ENCODE data around the gene NAT10.
"Not testable (repeated sequence)": the region's sequence is repeated elsewhere in the genome, so short reads cannot be mapped to it uniquely, and the experiment has no call there.

NAT10 gene

GRCh38 chr11:34169686-34170085 lies 64.3 kb downstream of the NAT10 start:
- DNase-seq: no peak

DNA sequence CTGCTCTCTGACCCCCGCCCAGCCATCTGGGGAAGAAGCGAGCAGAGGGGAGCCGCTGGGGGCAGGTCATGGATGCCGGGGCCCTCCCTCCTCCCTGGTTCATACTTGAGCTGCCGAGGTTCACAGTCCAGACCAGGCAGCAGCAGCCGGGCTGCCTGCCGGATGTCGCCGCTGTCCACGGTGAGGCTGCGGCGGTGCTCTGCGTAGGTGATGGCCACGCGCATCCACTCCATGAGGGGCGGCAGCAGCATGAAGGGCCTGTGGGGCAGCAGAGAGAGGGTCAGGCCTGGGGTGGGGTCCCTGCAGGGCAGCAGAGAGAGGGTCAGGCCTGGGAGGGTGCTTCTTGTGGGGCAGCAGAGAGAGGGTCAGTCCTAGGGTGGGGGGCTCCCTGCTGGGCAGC lies 67.6 kb downstream of the NAT10 start:
- no peak for DNase-seq

DNA sequence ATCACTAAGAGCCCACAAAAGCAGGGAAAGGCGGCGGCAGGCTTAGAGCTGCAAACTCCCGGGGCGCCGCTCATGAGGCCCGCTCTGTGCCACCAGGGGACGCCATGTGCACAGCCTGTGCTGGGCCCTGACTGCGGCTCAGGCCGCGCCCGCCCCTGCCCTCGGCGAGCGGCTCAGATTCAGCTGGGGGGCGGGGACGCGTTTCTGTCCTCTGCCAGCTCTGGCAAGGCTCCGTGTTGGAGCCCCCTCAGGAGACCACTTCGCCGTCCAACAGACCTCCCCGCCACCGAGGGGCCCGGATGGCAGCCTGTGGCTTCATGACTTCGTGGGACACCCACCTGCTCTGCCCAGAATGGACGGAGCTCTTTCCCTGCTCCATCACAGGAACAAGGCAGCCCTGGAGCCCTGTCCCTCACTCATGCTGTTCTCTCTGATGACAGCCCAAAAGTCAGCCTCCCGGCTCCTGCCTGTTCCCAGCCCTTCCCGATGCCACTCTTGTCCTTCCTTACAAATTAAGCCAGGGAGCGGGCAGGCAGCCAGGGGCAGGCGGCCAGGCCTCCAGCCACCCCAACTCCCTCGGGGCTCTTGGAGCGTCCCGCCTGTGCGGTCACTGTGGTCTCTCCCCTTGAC lies 69.1 kb downstream of the NAT10 start:
- peak in 1 of 2 experiments; percentile 45 for DNase-seq

GRCh38 chr11:34175284-34176019 lies 70.0 kb downstream of the NAT10 start:
- DNase-seq: no peak

DNA sequence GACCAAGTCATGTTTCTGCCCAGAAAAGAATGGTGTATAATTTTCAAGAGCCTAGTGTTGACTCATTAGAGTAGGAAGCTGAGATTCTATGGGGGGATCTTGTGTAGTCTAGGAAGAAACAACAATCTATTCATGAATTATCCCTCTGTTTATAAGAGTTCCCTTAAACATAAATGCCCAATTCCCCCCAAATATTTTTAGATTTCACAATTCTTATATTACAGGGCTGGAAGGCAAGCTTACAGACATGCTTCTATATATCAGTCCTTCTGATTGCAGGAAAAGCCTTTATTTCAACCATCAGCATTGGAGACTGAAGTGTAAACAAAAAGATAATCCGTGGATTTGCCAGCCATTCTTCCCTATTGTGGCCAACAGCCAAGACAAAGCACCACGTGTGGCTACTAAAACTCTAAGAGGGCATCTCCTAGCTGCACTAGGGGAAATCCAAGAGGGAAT lies 71.4 kb downstream of the NAT10 start:
- no peak for DNase-seq

DNA sequence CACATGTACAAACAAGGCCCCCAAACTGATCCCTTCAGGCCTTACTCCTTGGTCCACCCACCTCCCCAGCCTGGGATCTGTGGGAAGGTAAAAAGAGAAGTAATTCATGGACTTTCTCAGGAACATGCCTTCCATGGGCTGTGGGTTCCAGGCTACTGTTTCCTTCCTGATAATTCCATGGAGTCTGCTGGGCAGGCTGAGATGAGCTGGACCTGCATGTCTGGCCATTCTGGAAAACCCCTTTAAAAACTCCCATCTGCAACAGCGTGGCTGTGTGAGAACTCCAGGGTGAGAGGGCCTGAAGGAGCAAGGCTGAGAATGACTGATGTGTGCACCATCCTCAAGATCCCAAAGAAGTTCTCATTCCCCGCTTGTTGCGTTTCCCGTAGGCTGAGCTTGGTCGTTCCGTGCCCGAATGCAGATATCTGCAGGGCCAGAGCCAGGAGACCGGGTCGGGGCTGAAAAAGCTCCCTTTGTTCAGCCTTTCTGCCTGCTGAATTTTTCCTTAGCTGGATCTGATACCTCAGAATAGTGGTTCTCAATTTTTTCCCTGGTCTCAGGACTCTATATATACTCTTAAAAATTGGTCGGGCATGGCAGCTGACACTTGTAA lies 72.9 kb downstream of the NAT10 start:
- DNase-seq: no peak

DNA sequence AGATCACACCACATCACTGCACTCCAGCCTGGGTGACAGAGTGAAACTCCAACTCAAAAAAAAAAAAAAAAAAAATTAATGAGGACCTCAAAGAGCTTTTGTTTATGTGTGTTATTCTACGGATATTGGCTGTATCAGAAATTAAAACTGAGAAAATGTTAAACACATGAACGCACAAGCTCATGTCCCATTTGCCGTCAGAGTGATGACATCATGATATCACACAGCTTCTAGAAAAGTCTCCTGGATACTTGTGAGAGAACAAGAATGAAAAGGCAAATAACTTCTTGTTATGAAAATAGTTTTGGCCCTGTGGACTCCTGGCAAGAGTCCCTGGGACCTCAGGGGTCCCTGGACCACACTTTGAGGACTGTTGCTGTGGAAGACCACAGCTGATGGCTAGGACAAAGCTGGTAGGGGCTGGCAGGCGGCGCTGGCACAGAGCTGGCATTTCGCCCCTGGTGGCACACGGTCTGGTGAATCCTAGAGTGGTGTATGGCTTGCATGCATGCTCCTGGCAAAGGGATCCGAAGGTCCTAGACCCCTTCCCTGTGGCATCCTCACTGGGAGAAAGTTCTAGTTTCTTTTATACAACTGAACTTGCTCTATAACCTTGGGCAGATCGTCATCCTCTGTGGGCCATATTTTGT lies 73.7 kb downstream of the NAT10 start:
- no peak for DNase-seq

GRCh38 chr11:34180040-34180813 lies 74.8 kb downstream of the NAT10 start:
- DNase-seq: no peak

DNA sequence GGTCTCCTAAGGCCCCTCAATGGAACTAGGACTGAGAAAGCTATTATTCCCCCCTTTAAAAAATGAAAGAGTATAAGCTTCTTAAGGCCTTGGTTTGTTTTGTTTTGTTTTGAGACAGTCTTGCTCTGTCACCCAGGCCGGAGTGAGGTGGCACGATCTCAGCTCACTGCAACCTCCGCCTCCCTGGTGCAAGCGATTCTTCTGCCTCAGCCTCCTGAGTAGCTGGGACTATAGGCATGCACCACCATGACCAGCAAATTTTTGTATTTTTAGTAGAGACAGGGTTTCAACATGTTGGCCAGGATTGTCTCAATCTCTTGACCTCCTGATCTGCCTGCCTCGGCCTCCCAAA lies 75.4 kb downstream of the NAT10 start:
- not testable (repeated sequence) for DNase-seq

DNA sequence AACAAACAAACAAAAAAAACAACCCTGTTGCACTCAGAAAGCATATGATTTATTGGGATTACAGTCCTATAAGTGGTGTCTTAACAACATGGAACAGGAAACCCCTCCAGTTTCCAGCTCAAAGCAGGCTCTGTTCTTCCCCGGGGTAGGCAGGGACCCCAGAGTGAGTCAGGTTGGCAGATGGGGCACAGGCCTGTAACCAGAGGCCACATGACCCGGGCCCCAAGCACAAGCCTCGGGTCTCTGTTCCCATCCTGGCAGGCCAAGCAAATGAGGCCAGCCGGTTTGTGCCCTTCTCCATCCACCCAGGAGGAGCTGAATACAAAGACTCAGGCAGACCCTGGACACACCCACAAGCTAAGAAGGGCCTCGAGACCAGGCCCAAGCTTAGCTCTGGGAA lies 75.8 kb downstream of the NAT10 start:
- DNase-seq: no peak

DNA sequence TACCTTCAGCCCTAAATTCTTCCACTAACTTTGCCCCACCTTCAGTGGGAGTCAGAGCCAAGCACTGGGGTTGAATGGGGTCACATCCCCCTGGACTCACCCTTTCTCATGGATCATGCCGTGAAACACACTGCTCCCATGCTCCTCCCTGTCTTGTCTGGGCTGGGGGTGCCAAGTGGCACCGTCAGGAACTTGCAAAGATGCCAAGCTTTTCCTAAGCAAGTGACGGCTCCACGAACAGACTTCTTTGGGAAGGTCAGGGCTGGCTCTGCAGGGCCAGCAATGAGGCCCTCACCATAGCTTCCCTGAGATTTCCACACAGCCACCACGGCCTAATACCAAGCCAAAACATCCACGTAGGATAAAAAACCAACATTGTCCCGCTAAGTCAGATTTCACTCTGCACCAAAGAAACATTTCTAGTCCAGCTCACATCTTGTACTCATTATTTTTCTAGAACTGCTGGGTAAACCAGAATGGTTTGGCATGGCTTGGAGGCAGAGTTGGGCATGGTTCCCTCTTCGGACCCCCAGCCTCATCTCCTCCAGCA lies 76.5 kb downstream of the NAT10 start:
- DNase-seq: no peak

DNA sequence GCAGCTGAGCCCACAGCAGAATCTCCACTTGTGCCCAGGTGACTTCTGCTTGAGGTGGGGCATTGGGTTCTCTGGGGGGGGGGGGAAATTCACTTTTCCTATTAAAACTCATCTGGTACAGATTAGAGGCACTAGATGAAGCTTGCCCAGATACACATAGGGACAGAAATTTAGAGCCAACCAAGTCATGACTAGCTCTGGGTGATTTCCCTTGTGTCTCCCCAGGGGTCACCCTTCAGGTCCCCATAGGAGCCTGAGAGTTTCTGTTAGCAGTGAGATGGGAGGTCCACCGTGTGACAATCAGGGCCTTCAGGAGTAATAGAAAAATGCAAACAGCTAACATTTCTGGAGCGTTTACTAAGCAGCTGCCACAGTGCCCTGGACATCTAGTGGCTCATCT lies 77.0 kb downstream of the NAT10 start:
- no peak for DNase-seq

DNA sequence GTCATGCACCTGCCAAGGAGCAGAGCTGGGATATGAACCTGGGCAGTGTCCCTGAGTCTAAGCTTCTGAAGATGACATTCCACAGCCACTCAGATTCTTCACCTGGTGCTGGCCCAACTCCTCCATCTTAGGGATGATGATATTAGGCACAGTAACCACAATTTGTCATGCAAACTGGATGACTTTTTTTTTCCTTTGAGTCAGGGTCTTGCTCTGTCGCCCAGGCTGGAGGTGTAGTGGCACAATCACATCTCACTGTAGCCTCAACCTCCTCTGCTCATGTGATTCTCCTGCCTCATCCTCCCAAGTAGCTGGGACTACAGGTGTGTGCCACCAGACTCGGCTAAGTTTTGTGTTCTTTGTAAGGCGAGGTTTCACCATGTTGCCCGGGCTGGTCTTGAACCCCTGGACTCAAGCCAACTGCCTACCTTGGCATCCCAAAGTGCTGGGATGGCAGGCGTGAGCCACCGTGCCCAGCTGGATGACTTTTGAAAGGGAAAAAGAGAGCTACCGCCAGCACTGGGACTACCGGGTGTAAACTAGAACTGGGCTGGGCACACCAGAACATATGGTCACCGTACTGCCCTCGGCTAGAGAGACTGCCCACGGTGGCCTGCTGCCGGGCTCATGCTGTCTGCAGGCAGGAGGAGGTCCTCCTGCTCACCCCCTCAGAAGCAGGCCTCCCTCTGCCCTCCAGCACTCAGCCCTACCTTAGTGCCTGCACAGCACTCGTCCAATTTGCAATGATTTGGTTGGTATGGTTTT lies 77.7 kb downstream of the NAT10 start:
- no peak for DNase-seq

DNA sequence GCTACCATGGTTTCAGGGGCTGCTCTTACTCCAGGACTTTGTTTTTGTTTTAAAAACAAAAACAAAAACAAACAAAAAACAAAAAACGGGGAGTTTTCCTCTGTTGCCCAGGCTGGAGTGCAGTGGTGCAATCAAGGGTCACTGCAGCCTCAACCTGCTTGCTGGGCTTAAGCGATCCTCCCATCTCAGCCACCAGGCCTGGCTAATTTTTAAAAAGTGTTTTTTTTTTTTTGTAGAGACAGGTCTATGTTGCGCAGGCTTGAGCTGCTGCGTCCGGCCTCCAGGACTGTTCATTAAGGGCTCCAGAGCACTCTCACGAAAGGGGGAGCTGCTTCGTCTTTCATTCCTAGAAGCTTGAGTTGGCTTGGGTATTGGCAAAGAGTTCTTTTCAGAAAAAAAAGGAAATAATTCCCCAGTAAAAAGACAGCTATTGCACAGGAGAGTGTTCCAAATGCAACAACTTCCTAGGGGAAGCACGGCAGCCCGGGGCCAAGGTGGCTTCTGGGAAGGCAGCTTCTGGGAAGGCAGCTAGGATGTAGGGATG lies 78.5 kb downstream of the NAT10 start:
- no peak for DNase-seq

GRCh38 chr11:34184505-34185015 lies 79.1 kb downstream of the NAT10 start:
- no peak for DNase-seq

- DNase-seq: no peak
Observed at GRCh38 chr11:34185926-34186841, 80.8 kb downstream of the NAT10 start.

- DNase-seq: no peak
Observed at GRCh38 chr11:34188181-34188580, 82.8 kb downstream of the NAT10 start.

DNA sequence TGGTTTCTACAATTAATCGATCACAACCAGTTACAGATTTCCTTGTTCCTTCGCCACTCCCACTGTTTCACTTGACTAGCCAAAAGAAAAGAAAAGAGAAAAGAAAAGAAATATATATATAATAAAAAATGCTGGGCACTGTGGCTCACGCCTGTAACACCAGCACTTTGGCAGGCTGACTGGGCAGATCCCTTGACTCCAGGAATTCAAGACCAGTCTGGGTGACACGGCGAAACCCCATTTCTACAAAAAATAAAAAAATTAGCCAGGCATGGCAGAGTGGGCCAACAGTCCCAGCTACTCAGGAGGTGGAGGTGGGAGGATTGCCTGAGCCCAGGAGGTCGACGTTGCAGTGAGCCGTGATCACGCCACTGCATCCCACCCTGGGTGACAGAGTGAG lies 83.8 kb downstream of the NAT10 start:
- no peak for DNase-seq

- no peak for DNase-seq
Observed at GRCh38 chr11:34190192-34191139, 85.0 kb downstream of the NAT10 start.

All from SW 1271 (cell line).